HEK293 (cell line): ENCODE measurements around the gene ZNF436.
A peak's percentile ranks its signal among the peaks of the same experiment; 100 is the strongest.

Experiments used
- BCL11A ChIP-seq: fragments of 450-650 bp; formaldehyde crosslinking; IDR thresholded peaks from 2 replicates; pipeline ENCODE4 v1.5.1; 2016; ENCODE audit warnings: low read depth, missing biosample characterization, missing genetic modification characterization
- GFI1B ChIP-seq: fragments of 450-650 bp; formaldehyde crosslinking; IDR thresholded peaks from 2 replicates; pipeline ENCODE4 v1.5.1; 2016; ENCODE audit warnings: missing biosample characterization, missing genetic modification characterization
- KLF10 ChIP-seq: fragments of 450-650 bp; IDR thresholded peaks from 2 replicates; pipeline ENCODE4 v1.5.1; 2018; ENCODE audit warnings: missing biosample characterization, mild to moderate bottlenecking, missing genetic modification characterization
- REST ChIP-seq: fragments of 450-650 bp; formaldehyde crosslinking; IDR thresholded peaks from 2 replicates; pipeline ENCODE4 v1.5.1; 2016; ENCODE audit warnings: missing biosample characterization, missing genetic modification characterization
- SP2 ChIP-seq: fragments of 450-650 bp; formaldehyde crosslinking; IDR thresholded peaks from 2 replicates; pipeline ENCODE4 v1.5.1; 2016; ENCODE audit warnings: missing biosample characterization, missing genetic modification characterization
- TCF7L2 ChIP-seq: IDR thresholded peaks from 2 replicates; pipeline ENCODE4 v1.6.1; 2011; ENCODE audit warnings: low read depth, mild to moderate bottlenecking, inconsistent platforms, low read length, moderate library complexity, borderline replicate concordance
- ZBTB1 ChIP-seq: fragments of 450-650 bp; formaldehyde crosslinking; IDR thresholded peaks from 2 replicates; pipeline ENCODE4 v1.5.1; 2016; ENCODE audit warnings: missing biosample characterization, missing genetic modification characterization
- ZBTB48 ChIP-seq: fragments of 450-650 bp; formaldehyde crosslinking; IDR thresholded peaks from 2 replicates; pipeline ENCODE4 v1.5.1; 2016; ENCODE audit warnings: missing biosample characterization, missing genetic modification characterization
- ZBTB8A ChIP-seq: fragments of 450-650 bp; formaldehyde crosslinking; IDR thresholded peaks from 2 replicates; pipeline ENCODE4 v1.5.1; 2016; ENCODE audit warnings: missing biosample characterization, missing genetic modification characterization
- ZNF138 ChIP-seq: fragments of 450-650 bp; formaldehyde crosslinking; IDR thresholded peaks from 2 replicates; pipeline ENCODE4 v1.5.1; 2016; ENCODE audit warnings: missing biosample characterization, missing genetic modification characterization, borderline replicate concordance
- ZNF19 ChIP-seq: fragments of 450-650 bp; formaldehyde crosslinking; IDR thresholded peaks from 2 replicates; pipeline ENCODE4; 2016; ENCODE audit warnings: missing biosample characterization, missing genetic modification characterization, low read depth
- ZNF202 ChIP-seq: fragments of 450-650 bp; formaldehyde crosslinking; IDR thresholded peaks from 2 replicates; pipeline ENCODE4 v1.5.1; 2016; ENCODE audit warnings: missing biosample characterization, missing genetic modification characterization, borderline replicate concordance
- ZNF214 ChIP-seq: fragments of 450-650 bp; formaldehyde crosslinking; IDR thresholded peaks from 2 replicates; pipeline ENCODE4 v1.5.1; 2017; ENCODE audit warnings: missing biosample characterization, mild to moderate bottlenecking, missing genetic modification characterization, borderline replicate concordance
- ZNF239 ChIP-seq: fragments of 450-650 bp; formaldehyde crosslinking; IDR thresholded peaks from 2 replicates; pipeline ENCODE4 v1.5.1; 2016; ENCODE audit warnings: missing biosample characterization, missing genetic modification characterization
- ZNF248 ChIP-seq: fragments of 450-650 bp; formaldehyde crosslinking; IDR thresholded peaks from 2 replicates; pipeline ENCODE4 v1.5.1; 2017; ENCODE audit warnings: missing biosample characterization, missing genetic modification characterization
- ZNF292 ChIP-seq: fragments of 450-650 bp; formaldehyde crosslinking; IDR thresholded peaks from 2 replicates; pipeline ENCODE4 v1.5.1; 2016; ENCODE audit warnings: low read depth, missing biosample characterization, missing genetic modification characterization, borderline replicate concordance
- ZNF350 ChIP-seq: fragments of 450-650 bp; formaldehyde crosslinking; IDR thresholded peaks from 2 replicates; pipeline ENCODE4 v1.5.0; 2017; ENCODE audit warnings: missing biosample characterization, mild to moderate bottlenecking, missing genetic modification characterization
- ZNF366 ChIP-seq: fragments of 450-650 bp; formaldehyde crosslinking; conservative IDR thresholded peaks from 2 replicates; pipeline ENCODE4 v1.5.1; 2016; ENCODE audit warnings: missing biosample characterization, missing genetic modification characterization
- ZNF37A ChIP-seq: fragments of 450-650 bp; IDR thresholded peaks from 2 replicates; pipeline ENCODE4 v1.5.1; 2018; ENCODE audit warnings: missing biosample characterization, missing genetic modification characterization
- ZNF391 ChIP-seq: fragments of 450-650 bp; formaldehyde crosslinking; IDR thresholded peaks from 2 replicates; pipeline ENCODE4 v1.5.1; 2016; ENCODE audit warnings: low read depth, missing biosample characterization, missing genetic modification characterization, borderline replicate concordance
- ZNF426 ChIP-seq: fragments of 450-650 bp; formaldehyde crosslinking; IDR thresholded peaks from 2 replicates; pipeline ENCODE4 v1.5.1; 2017; ENCODE audit warnings: missing biosample characterization, missing genetic modification characterization, mild to moderate bottlenecking, inconsistent platforms, moderate library complexity
- ZNF596 ChIP-seq: fragments of 450-650 bp; IDR thresholded peaks from 2 replicates; pipeline ENCODE4 v1.5.0; 2018; ENCODE audit warnings: missing biosample characterization, mild to moderate bottlenecking, missing genetic modification characterization, moderate library complexity
- ZNF624 ChIP-seq: fragments of 450-650 bp; formaldehyde crosslinking; IDR thresholded peaks from 2 replicates; pipeline ENCODE4 v1.5.1; 2017; ENCODE audit warnings: missing biosample characterization, missing genetic modification characterization
- ZNF837 ChIP-seq: fragments of 450-650 bp; formaldehyde crosslinking; IDR thresholded peaks from 2 replicates; pipeline ENCODE4 v1.5.1; 2016; ENCODE audit warnings: missing biosample characterization, missing genetic modification characterization
- ZNF843 ChIP-seq: fragments of 450-650 bp; formaldehyde crosslinking; IDR thresholded peaks from 2 replicates; pipeline ENCODE4 v1.5.1; 2016; ENCODE audit warnings: missing biosample characterization, missing genetic modification characterization
- ZSCAN23 ChIP-seq: fragments of 450-650 bp; formaldehyde crosslinking; IDR thresholded peaks from 2 replicates; pipeline ENCODE4 v1.5.1; 2016; ENCODE audit warnings: missing biosample characterization, missing genetic modification characterization
- ZSCAN30 ChIP-seq: fragments of 450-650 bp; IDR thresholded peaks from 2 replicates; pipeline ENCODE4 v1.5.1; 2018; ENCODE audit warnings: missing biosample characterization, mild to moderate bottlenecking, missing genetic modification characterization, moderate library complexity
- TF ChIP-seq, protein P1 (sequence below): fragments of 450-650 bp; formaldehyde crosslinking; IDR thresholded peaks from 2 replicates; pipeline ENCODE4 v1.5.1; 2017; ENCODE audit warnings: missing biosample characterization, missing genetic modification characterization
- TF ChIP-seq, protein P2 (sequence below): fragments of 450-650 bp; formaldehyde crosslinking; IDR thresholded peaks from 2 replicates; pipeline ENCODE4 v1.5.1; 2017; ENCODE audit warnings: missing biosample characterization, missing genetic modification characterization
- TF ChIP-seq, protein P3 (sequence below): fragments of 450-650 bp; formaldehyde crosslinking; IDR thresholded peaks from 2 replicates; pipeline ENCODE4 v1.5.1; 2016; ENCODE audit warnings: missing biosample characterization, missing genetic modification characterization

The ZNF436 gene

GRCh38 chr1:23403735-23404486, 34.3 kb upstream of the ZNF436 start (continued):
- TF ChIP-seq ZNF366 (tag by site-specific recombination) (peak; percentile 84), ZNF202 (tag by site-specific recombination) (no peak), ZNF391 (no peak), ZNF426 (tag by site-specific recombination) (no peak), ZNF239 (tag by site-specific recombination) (no peak), ZBTB1 (tag by site-specific recombination) (peak; percentile 60; the same call in 1 of the 2 replicates), ZBTB8A (no peak; the same call in 1 of the 2 replicates), GFI1B (tag by site-specific recombination) (no peak), ZSCAN30 (tag by site-specific recombination) (peak; percentile 74), ZNF19 (tag by site-specific recombination) (no peak), TCF7L2 (no peak), BCL11A (tag by site-specific recombination) (peak; percentile 82; the same call in 1 of the 2 replicates), ZNF837 (tag by site-specific recombination) (no peak), ZNF292 (tag by site-specific recombination) (no peak), ZNF248 (no peak), ZBTB48 (tag by site-specific recombination) (no peak), ZSCAN23 (tag by site-specific recombination) (no peak), ZNF138 (tag by site-specific recombination) (no peak), ZNF350 (no peak), ZNF37A (tag by site-specific recombination) (no peak), SP2 (tag by site-specific recombination) (peak; percentile 87), REST (tag by site-specific recombination) (no peak), KLF10 (tag by site-specific recombination) (peak; percentile 31; the same call in 1 of the 2 replicates), ZNF214 (no peak), ZNF843 (tag by site-specific recombination) (no peak; the same call in 1 of the 2 replicates), ZNF624 (tag by site-specific recombination) (no peak), ZNF596 (tag by site-specific recombination) (no peak)
- TF ChIP-seq, protein P1, sequence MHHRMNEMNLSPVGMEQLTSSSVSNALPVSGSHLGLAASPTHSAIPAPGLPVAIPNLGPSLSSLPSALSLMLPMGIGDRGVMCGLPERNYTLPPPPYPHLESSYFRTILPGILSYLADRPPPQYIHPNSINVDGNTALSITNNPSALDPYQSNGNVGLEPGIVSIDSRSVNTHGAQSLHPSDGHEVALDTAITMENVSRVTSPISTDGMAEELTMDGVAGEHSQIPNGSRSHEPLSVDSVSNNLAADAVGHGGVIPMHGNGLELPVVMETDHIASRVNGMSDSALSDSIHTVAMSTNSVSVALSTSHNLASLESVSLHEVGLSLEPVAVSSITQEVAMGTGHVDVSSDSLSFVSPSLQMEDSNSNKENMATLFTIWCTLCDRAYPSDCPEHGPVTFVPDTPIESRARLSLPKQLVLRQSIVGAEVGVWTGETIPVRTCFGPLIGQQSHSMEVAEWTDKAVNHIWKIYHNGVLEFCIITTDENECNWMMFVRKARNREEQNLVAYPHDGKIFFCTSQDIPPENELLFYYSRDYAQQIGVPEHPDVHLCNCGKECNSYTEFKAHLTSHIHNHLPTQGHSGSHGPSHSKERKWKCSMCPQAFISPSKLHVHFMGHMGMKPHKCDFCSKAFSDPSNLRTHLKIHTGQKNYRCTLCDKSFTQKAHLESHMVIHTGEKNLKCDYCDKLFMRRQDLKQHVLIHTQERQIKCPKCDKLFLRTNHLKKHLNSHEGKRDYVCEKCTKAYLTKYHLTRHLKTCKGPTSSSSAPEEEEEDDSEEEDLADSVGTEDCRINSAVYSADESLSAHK (tag by site-specific recombination), result no peak; the same call in 1 of the 2 replicates
- TF ChIP-seq, protein P2, sequence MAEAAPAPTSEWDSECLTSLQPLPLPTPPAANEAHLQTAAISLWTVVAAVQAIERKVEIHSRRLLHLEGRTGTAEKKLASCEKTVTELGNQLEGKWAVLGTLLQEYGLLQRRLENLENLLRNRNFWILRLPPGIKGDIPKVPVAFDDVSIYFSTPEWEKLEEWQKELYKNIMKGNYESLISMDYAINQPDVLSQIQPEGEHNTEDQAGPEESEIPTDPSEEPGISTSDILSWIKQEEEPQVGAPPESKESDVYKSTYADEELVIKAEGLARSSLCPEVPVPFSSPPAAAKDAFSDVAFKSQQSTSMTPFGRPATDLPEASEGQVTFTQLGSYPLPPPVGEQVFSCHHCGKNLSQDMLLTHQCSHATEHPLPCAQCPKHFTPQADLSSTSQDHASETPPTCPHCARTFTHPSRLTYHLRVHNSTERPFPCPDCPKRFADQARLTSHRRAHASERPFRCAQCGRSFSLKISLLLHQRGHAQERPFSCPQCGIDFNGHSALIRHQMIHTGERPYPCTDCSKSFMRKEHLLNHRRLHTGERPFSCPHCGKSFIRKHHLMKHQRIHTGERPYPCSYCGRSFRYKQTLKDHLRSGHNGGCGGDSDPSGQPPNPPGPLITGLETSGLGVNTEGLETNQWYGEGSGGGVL (tag by site-specific recombination), result peak; percentile 86
- TF ChIP-seq, protein P3, sequence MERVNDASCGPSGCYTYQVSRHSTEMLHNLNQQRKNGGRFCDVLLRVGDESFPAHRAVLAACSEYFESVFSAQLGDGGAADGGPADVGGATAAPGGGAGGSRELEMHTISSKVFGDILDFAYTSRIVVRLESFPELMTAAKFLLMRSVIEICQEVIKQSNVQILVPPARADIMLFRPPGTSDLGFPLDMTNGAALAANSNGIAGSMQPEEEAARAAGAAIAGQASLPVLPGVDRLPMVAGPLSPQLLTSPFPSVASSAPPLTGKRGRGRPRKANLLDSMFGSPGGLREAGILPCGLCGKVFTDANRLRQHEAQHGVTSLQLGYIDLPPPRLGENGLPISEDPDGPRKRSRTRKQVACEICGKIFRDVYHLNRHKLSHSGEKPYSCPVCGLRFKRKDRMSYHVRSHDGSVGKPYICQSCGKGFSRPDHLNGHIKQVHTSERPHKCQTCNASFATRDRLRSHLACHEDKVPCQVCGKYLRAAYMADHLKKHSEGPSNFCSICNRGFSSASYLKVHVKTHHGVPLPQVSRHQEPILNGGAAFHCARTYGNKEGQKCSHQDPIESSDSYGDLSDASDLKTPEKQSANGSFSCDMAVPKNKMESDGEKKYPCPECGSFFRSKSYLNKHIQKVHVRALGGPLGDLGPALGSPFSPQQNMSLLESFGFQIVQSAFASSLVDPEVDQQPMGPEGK (tag by site-specific recombination), result peak; percentile 97
